Measurements from ENCODE around the gene VAX1.

Gene VAX1

GRCh38 chr10:117163954-117164548 lies 26.0 kb upstream of the VAX1 start:
- DNase-seq (ENCODE audit: low read depth) = no peak

GRCh38 chr10:117163061-117163953 lies 25.2 kb upstream of the VAX1 start:
- no peak for DNase-seq (ENCODE audit: low read depth)

- no peak for DNase-seq (ENCODE audit: low read depth)
These were observed 24.3 kb upstream of the VAX1 start for GRCh38 chr10:117162093-117163060.

GRCh38 chr10:117161386-117162033 lies 23.4 kb upstream of the VAX1 start:
- no peak for DNase-seq (ENCODE audit: low read depth)

- DNase-seq (ENCODE audit: low read depth) = no peak
These were observed 22.5 kb upstream of the VAX1 start for GRCh38 chr10:117160567-117160966.

- no peak for DNase-seq (ENCODE audit: low read depth)
These were observed 21.3 kb upstream of the VAX1 start for GRCh38 chr10:117159390-117159789.

- DNase-seq (ENCODE audit: low read depth) = no peak
These were observed 20.2 kb upstream of the VAX1 start for GRCh38 chr10:117158297-117158696.

- DNase-seq (ENCODE audit: low read depth) = no peak
These were observed 14.6 kb upstream of the VAX1 start for GRCh38 chr10:117152668-117153067.

- DNase-seq (ENCODE audit: low read depth) = no peak
These were observed 10.2 kb upstream of the VAX1 start for GRCh38 chr10:117148284-117148683.

- no peak for DNase-seq (ENCODE audit: low read depth)
These were observed 6.9 kb upstream of the VAX1 start for GRCh38 chr10:117145019-117145418.

- DNase-seq (ENCODE audit: low read depth) = no peak
These were observed 5.2 kb upstream of the VAX1 start for GRCh38 chr10:117143103-117143823.

GRCh38 chr10:117140525-117140902 lies 2.4 kb upstream of the VAX1 start:
- DNase-seq (ENCODE audit: low read depth) = no peak

GRCh38 chr10:117139581-117140524 lies 1.8 kb upstream of the VAX1 start:
- no peak for DNase-seq (ENCODE audit: low read depth)

GRCh38 chr10:117138838-117139580 lies 939 bp upstream of the VAX1 start:
- no peak for DNase-seq (ENCODE audit: low read depth)

- no peak for DNase-seq (ENCODE audit: low read depth)
These were observed 799 bp downstream of the VAX1 start for GRCh38 chr10:117137031-117137910.

GRCh38 chr10:117136391-117136975 lies 1.6 kb downstream of the VAX1 start:
- no peak for DNase-seq (ENCODE audit: low read depth)

- no peak for DNase-seq (ENCODE audit: low read depth)
These were observed 2.5 kb downstream of the VAX1 start for GRCh38 chr10:117135480-117136140.

GRCh38 chr10:117135026-117135372 lies 3.1 kb downstream of the VAX1 start:
- DNase-seq (ENCODE audit: low read depth) = no peak
